Esophagus squamous epithelium (tissue), 4 donors: ENCODE data around the gene NPAS1.

ENCODE experiments used
- CTCF ChIP-seq, 6 experiments: fragments of 450-650 bp in 4 of 6; fragments of 200-600 bp in 2 of 6; sonication (generic) in 2 of 6; IDR thresholded peaks; one replicate each; pipeline ENCODE4 v1.5.1; 2016 to 2019; ENCODE audit warnings: antibody characterized with exemption in 6 of 6, mild to moderate bottlenecking in 4 of 6, moderate library complexity in 4 of 6
- POLR2A ChIP-seq, 4 donors: fragments of 450-650 bp; IDR thresholded peaks; one replicate each; pipeline ENCODE4 v1.6.1; 2017; ENCODE audit warnings: antibody characterized with exemption in 4 of 4, mild to moderate bottlenecking in 4 of 4, moderate library complexity in 3 of 4

GRCh38 chr19:47072323-47072722 is 52.7 kb downstream of the NPAS1 start:
- no peak for TF ChIP-seq POLR2A (IDR thresholded peaks at IDR 0.05)
- no peak for TF ChIP-seq CTCF (IDR thresholded peaks at IDR 0.05)
